HG02981 (cell line): ENCODE data around the gene PIP5K1C.

ENCODE experiments used
- ATAC-seq: cut with Tn5 transposase; IDR thresholded peaks from one replicate; pipeline ENCODE4 v1.9.1; 2021; ENCODE audit warnings: mild to moderate bottlenecking, moderate library complexity; ENCODE audit not compliant: unreplicated experiment

PIP5K1C gene

GRCh38 chr19:3695986-3696659 is 4.1 kb downstream of the PIP5K1C start:
- no peak for ATAC-seq

GRCh38 chr19:3695124-3695733 is 5.0 kb downstream of the PIP5K1C start:
- ATAC-seq, result no peak

- no peak for ATAC-seq
These were observed 5.7 kb downstream of the PIP5K1C start for GRCh38 chr19:3694361-3695123.

- no peak for ATAC-seq
These were observed 7.0 kb downstream of the PIP5K1C start for GRCh38 chr19:3693025-3693925.

- ATAC-seq, result no peak
These were observed 7.9 kb downstream of the PIP5K1C start for GRCh38 chr19:3692141-3693024.

- ATAC-seq, result no peak
These were observed 8.5 kb downstream of the PIP5K1C start for GRCh38 chr19:3691726-3692125.

GRCh38 chr19:3691372-3691716 is 8.9 kb downstream of the PIP5K1C start:
- no peak for ATAC-seq

GRCh38 chr19:3690551-3691371 is 9.5 kb downstream of the PIP5K1C start:
- no peak for ATAC-seq

GRCh38 chr19:3687774-3688706 is 12.2 kb downstream of the PIP5K1C start:
- no peak for ATAC-seq

GRCh38 chr19:3687393-3687773 is 12.9 kb downstream of the PIP5K1C start:
- ATAC-seq, result no peak

- ATAC-seq, result no peak
These were observed 15.4 kb downstream of the PIP5K1C start for GRCh38 chr19:3684817-3685410.

GRCh38 chr19:3684054-3684816 is 16.0 kb downstream of the PIP5K1C start:
- ATAC-seq, result no peak

GRCh38 chr19:3683405-3684053 is 16.7 kb downstream of the PIP5K1C start:
- no peak for ATAC-seq

GRCh38 chr19:3682741-3683404 is 17.4 kb downstream of the PIP5K1C start:
- no peak for ATAC-seq

- no peak for ATAC-seq
These were observed 18.0 kb downstream of the PIP5K1C start for GRCh38 chr19:3682286-3682685.

GRCh38 chr19:3680939-3681338 is 19.3 kb downstream of the PIP5K1C start:
- ATAC-seq, result no peak
